Tongue (tissue), 2 donors: ENCODE results near the gene HAO2. TPM values are rescaled to one million over a fixed set of nuclear protein-coding genes. Genes with fewer than 3 reads are reported as not detected.
A peak's percentile ranks its signal among the peaks of the same experiment; 100 is the strongest.
"Not testable (repeated sequence)": the region's sequence is repeated elsewhere in the genome, so short reads cannot be mapped to it uniquely, and the experiment has no call there.

Experiments
- DNase-seq: peaks from one replicate; pipeline ENCODE4 v3.0.0-alpha.2; 2015
- total RNA-seq: library from RNA; depleted of rRNA; stranded (reverse); fragments of >200 nt; gene quantifications from one replicate; pipeline ENCODE4 v1.2.3, GENCODE V29; 2014

The HAO2 gene
- total RNA-seq, 1 donor from 2014 or later: 0.21 TPM

GRCh38 chr1:119345398-119345797, 23.2 kb upstream of the HAO2 start:
- no peak for DNase-seq

- no peak for DNase-seq
Measured at GRCh38 chr1:119347858-119348257, 20.7 kb upstream of the HAO2 start.

GRCh38 chr1:119348941-119349340, 19.6 kb upstream of the HAO2 start:
- DNase-seq: no peak

GRCh38 chr1:119350866-119351265, 17.7 kb upstream of the HAO2 start:
- DNase-seq: not testable (repeated sequence)

GRCh38 chr1:119351997-119352396, 16.6 kb upstream of the HAO2 start:
- no peak for DNase-seq

- peak; percentile 45 for DNase-seq
Measured at GRCh38 chr1:119353836-119354235, 14.7 kb upstream of the HAO2 start.

DNA sequence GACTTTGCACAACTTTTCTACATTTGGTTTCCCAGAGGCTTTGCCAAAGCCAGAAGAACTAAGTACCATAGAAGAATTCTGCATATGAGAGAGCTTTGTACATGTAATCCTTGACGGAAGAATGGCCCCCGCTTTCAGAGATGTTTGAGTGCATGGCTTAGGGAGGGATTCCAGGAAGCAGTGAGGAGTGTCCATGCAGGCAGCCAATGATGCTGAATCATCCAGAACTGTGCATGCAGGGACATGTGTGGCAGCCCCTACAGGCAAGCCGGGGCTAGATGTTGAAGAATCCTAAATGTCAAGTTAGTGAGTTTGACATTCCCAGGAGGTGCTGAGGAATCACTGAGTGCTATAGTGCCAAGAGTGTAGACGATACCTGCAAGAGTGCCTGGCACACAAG, 9.9 kb upstream of the HAO2 start:
- peak; percentile 71 for DNase-seq

DNA sequence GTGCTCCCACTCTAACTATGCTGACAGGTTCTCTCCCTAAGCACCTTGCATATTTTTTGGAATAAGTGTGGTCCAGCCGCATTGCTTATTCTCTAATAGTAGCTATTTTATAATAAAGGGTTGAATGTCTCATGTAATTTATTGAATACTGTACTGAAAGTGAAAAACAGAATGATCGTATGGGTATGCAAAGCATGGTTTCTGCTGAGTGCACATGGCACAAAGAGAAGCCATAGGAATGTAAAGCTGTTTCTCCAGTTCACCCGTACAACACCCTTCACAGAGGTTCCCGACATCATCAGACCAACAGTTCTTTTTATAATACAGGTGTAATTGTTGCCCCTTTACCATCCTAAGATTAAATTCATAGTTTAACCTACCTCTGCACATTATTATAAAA, 8.9 kb upstream of the HAO2 start:
- DNase-seq: no peak

DNA sequence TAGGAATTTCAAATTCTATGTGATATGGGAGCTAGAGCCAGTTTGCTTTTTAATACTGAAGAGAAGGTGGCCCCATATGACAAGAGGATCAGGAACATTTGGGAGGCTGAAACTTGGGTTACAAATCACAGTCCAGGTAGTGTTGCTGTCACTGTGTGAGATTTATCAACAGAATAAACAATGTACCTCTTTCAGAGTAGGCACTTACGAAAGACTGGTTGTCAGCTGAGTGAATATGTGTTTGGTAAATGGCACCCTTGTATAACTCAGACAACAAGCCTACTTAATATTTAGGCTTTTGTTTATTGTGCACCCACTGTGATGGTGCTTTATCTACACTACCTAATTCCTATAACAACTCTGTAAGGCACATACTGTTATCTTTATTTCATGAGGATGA, 7.4 kb upstream of the HAO2 start:
- DNase-seq: no peak

DNA sequence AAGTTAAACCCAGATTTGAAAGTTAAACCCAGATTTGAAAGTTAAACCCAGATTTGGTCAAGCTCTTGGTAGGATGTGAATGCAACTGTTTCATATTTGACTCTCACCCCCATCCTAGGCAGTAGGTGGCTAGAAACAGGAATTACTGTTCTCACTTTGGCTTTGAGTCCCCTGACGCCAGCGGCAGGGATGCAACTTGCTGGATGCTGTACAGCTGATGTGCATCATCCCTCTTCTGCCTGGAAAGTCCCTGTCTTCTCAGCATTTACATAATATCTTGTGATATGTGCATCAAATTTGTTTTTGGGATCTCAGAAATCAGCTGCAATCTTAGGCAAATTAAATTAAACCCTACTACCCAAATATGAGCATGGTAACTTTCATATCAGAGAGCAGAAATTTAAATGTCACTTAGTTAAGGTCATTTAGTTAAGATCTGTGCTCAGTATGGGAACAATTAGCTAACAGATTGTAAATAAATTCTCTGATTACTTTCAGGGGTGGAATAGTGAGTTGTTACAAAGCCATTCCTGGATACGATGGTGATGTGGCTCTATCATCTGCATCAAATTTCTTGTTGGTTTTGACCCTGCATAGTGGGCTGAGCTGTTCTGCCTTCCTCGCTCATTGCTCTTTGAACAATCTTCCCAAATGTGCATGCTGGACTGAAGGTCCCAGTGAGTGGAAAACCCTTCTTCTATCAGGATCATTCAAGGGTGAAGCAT, 6.8 kb upstream of the HAO2 start:
- no peak for DNase-seq

DNA sequence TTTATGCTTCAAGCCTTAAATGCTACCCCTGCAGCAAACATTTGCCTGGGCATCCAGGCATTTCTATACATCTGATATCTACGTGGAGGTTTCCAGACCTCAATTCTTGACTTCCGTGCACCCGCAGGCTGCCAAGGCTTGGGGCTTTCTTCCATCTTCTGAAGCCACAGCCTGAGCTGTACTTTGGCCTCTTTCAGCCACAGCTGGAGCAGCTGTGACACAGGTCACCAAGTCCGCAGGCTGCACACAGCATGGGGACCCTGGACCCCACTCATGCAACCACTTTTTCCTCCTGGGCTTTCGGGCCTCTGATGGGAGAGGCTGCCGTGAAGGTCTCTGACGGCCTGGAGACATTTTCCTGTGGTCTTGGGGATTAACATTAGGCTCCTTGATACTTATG, 5.4 kb upstream of the HAO2 start:
- DNase-seq: no peak

GRCh38 chr1:119364640-119365039, 3.9 kb upstream of the HAO2 start:
- no peak for DNase-seq

DNA sequence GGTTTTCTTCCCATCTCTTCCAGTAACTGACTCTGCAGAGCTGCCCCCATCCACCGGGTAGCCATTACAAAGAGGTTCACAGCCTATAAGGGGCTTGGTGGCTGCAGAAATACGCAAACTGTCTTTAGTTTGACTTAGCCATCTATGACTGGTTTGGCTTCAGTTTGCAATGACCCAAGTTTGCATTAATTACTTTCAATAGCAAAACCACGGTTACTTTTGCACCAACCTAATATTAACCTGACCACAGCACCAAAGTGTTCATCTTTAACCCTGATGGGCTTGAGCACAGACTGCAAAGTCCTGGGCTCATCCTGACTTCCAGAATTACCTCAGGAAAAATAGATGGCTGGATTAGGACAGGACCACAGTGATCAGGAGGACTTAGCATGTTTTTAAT, 2.2 kb upstream of the HAO2 start:
- DNase-seq: no peak

GRCh38 chr1:119367432-119368124, 1.0 kb upstream of the HAO2 start:
- peak; percentile 79 for DNase-seq

- no peak for DNase-seq
Measured at GRCh38 chr1:119370748-119371147, 2.2 kb downstream of the HAO2 start.

- DNase-seq: peak; percentile 38
Measured at GRCh38 chr1:119371815-119372214, 3.2 kb downstream of the HAO2 start.

DNA sequence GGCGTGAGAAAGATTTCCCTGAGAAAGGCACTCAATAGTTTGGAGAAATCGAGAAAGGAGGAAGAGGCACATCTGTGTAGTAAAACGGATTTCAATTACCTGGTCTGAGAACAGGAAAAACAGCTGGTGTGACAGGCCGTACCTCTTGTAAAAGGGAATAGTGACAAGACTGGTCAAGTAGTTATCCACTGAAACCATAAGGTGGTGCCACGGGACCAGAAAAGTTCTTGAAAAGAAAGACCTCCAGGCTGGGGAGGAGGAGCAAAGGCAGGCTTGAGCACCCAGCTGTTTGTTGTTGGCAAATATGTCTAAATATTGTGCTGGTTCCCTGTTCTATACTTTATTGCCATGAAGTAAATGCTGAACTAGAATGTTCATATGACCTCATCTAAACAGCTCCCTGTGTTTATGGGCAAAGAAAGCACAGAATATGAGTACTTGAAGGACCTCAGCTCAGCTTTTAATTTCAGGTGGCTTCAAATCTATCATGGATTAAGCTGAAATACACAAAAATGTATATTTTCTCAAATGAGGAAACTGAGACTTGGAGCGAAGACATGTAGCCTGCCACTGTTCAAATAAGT, 4.0 kb downstream of the HAO2 start:
- peak; percentile 92 for DNase-seq

DNA sequence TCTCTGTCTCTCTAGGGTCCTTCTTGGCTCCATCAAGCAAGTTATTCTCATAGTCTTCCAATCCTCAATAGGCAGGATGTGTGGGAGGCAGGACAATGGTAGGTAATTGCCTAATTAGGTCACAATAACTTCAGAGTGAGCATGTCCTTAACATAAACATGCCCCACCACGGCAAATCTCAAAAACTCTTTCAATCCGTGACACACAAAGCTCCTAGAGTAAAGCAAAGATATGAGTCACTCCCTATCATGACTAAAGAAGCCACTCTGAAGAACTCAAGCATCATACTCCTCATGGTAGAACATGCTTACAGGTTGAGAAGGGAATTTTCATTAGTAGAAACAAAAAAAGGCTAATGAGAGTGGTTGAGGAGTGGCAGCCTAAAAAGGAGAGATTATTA, 4.9 kb downstream of the HAO2 start:
- DNase-seq: no peak

GRCh38 chr1:119374208-119374874, 5.8 kb downstream of the HAO2 start:
- no peak for DNase-seq

- no peak for DNase-seq
Measured at GRCh38 chr1:119375366-119375765, 6.8 kb downstream of the HAO2 start.

DNA sequence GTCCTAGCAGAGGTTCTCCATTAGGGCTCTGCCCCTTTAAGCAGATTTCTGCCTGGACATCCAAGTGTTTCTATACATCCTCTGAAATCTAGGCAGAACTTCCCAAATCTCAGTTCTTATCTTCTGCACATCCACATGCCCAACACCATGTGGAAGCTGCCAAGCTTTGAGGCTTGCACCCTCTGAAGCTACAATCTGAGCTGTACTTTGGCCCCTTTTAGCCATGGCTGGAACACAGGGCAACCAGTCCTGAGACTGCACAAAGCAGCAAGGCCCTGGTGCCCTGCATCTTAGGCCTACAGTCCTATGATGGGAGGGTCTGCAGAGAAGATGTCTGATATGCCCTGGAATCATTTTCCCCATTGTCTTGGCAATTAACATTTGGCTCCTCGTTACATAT, 8.0 kb downstream of the HAO2 start:
- DNase-seq: no peak

DNA sequence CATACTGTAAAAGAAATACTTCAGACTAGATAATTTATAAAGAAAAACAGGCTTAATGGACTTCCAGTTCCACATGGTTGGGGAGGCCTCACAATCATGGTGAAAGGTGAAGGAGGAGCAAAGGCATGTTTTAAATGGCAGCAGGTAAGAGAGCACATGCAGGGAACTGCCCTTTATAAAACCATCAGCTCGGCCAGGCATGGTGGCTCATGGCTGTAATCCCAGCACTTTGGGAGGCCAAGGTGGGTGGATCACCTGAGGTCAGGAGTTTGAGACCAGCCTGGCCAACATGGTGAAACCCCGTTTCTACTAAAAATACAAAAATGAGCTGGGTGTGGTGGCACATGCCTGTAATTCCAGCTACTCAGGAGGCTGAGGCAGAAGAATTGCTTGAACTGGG, 9.0 kb downstream of the HAO2 start:
- not testable (repeated sequence) for DNase-seq

DNA sequence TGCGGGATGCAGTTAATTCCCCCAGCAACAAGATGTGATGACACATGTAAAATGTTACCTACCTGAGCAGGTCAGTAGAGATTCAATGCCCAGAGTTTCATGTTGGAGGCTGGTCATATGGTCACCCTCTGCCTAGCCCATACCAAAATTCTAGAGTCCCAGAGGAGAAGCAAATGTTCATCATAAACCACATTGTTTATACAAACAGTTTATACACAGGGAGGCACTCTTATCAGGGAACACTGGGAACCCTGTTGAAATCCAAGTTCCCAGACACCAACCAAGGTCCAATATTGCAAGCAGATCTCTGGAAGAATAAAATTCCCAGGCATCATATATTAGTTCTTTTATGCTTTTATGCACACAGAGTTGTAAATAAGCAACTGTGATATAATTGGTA, 10.5 kb downstream of the HAO2 start:
- no peak for DNase-seq
